Stomach (tissue), 9 donors: Measurements from ENCODE around the gene NFIX. TPM values are rescaled to one million over a fixed set of nuclear protein-coding genes. Genes with fewer than 3 reads are reported as not detected.

ENCODE experiments used
- DNase-seq, 2 donors: peaks; one replicate each; pipeline versions ENCODE4 v3.0.0 to v3.0.0-alpha.2; 2013 to 2019
- H3K27ac ChIP-seq, 5 donors: fragments of 200-600 bp in 4 of 5; sonication (generic) in 4 of 5; one replicate each; pipeline ENCODE4 v1.5.1; 2013 to 2019; ENCODE audit warnings: mild to moderate bottlenecking in 1 of 5, moderate library complexity in 1 of 5
- H3K27me3 ChIP-seq, 3 donors: fragments of 200-600 bp; sonication (generic); one replicate each; pipeline ENCODE4 v1.5.1; 2017 to 2019; ENCODE audit warnings: mixed run types in 1 of 3
- H3K36me3 ChIP-seq, 4 donors: fragments of 200-600 bp; sonication (generic); 1 replicate in 3 of 4; 2 replicates in 1 of 4; pipeline ENCODE4 v1.5.1; 2016 to 2019
- H3K4me1 ChIP-seq, 4 donors: fragments of 200-600 bp; sonication (generic); one replicate each; pipeline ENCODE4 v1.5.1; 2016 to 2019
- H3K4me3 ChIP-seq, 4 donors: fragments of 200-600 bp; sonication (generic) in 3 of 4; one replicate each; pipeline ENCODE4 v1.5.1; 2016 to 2019; ENCODE audit warnings: mild to moderate bottlenecking in 1 of 4
- H3K9me3 ChIP-seq, 4 donors: fragments of 200-600 bp; sonication (generic); one replicate each; pipeline ENCODE4 v1.5.1; 2016 to 2019
- CTCF ChIP-seq, 7 experiments: fragments of 450-650 bp in 4 of 7; fragments of 200-600 bp in 3 of 7; sonication (generic) in 3 of 7; IDR thresholded peaks; one replicate each; pipeline ENCODE4 v1.5.1; 2016 to 2019; ENCODE audit warnings: antibody characterized with exemption in 7 of 7, control low read depth in 2 of 7, mild to moderate bottlenecking in 1 of 7
- EP300 ChIP-seq: sonication (generic); formaldehyde crosslinking; IDR thresholded peaks from one replicate; pipeline ENCODE4 v1.6.1; 2017; ENCODE audit warnings: antibody characterized with exemption
- POLR2A ChIP-seq, 4 donors: fragments of 450-650 bp; IDR thresholded peaks; one replicate each; pipeline ENCODE4 v1.6.1; 2016; ENCODE audit warnings: antibody characterized with exemption in 4 of 4, control low read depth in 2 of 4, mild to moderate bottlenecking in 1 of 4, moderate library complexity in 1 of 4
- POLR2AphosphoS5 ChIP-seq, 3 donors: sonication (generic); formaldehyde crosslinking; IDR thresholded peaks; one replicate each; pipeline ENCODE4 v1.6.1; 2016; ENCODE audit warnings: antibody characterized with exemption in 3 of 3
- WGBS, 5 donors: extraction: QIAGEN DNeasy Blood & Tissue Kit in 3 of 5; methylation state at CpG; one replicate each; pipeline versions ENCODE4 v1.1.5 to v1.1.7; 2013 to 2018; 5-methylcytosine and 5-hydroxymethylcytosine counted together
- intact Hi-C: fragments of 100-400 bp; cut with DNase I; formaldehyde crosslinking; loops from one replicate; pipeline ENCODE4 v1.15.1; 2023; ENCODE audit warnings: low total_unique reads
- polyA plus RNA-seq, 3 donors: library from polyadenylated mRNA; stranded (reverse); fragments of 200-250 nt; gene quantifications; one replicate each; pipeline ENCODE4 v1.2.3, GENCODE V29; 2013
- total RNA-seq, 5 donors: library from RNA; depleted of rRNA; stranded (reverse); fragments of >200 nt; gene quantifications; one replicate each; pipeline versions ENCODE4 v1.1.0 to v1.2.3, GENCODE V29; 2014 to 2016
- donor health status: healthy with polysubstance abuse.
- donor health status: Bipolar disorder and iron deficiency.
- donor health status: healthy.

Gene NFIX
- total and polyA plus RNA-seq, 8 donors = 11.5 to 183 (median 37.6) TPM

GRCh38 chr19:13060964-13061927 is 66.0 kb downstream of the NFIX start:
- H3K27me3 ChIP-seq = no peaks in the 10 kb centered on the region
- peak overlapping the region; percentile 37 to 47 (median 44) for H3K4me3 ChIP-seq
- TF ChIP-seq CTCF (IDR thresholded peaks at IDR 0.05) = peak in 5 of 7 experiments; percentile 91 to 96 (median 94)
- TF ChIP-seq POLR2A (IDR thresholded peaks at IDR 0.05) = no peak
- TF ChIP-seq POLR2AphosphoS5 (IDR thresholded peaks at IDR 0.05) = peak in 2 of 3 donors; percentile 25 to 80
- no peak for TF ChIP-seq EP300
- intact Hi-C loops = loop anchor here (5.0 kb wide), 1 partner anchor 79 kb away; no protein-coding TSS in a partner anchor
- H3K9me3 ChIP-seq = no peaks in the 10 kb centered on the region
- H3K4me1 ChIP-seq = peaks cover 69 to 100% (median 85%) of the 10 kb centered on the region in 4 donors
- H3K27ac ChIP-seq = peak overlapping the region; percentile 32 to 95 (median 67)
- no peaks in the 10 kb centered on the region for H3K36me3 ChIP-seq
- DNase-seq = peak; percentile 87 to 95
- 0 to 2% (median 1%) methylated on average over 16 to 40 of the region's 40 CpGs for WGBS, 5 donors

- intact Hi-C loops = loop anchor here (5.0 kb wide), 1 partner anchor 80 kb away; no protein-coding TSS in a partner anchor
- TF ChIP-seq POLR2AphosphoS5 (IDR thresholded peaks at IDR 0.05) (no peak), EP300 (no peak), POLR2A (IDR thresholded peaks at IDR 0.05) (no peak), CTCF (IDR thresholded peaks at IDR 0.05) (no peak)
- no peaks in the 10 kb centered on the region for H3K36me3 ChIP-seq
- no peak overlapping the region for H3K4me3 ChIP-seq
- no peak for DNase-seq
- H3K9me3 ChIP-seq = no peaks in the 10 kb centered on the region
- H3K4me1 ChIP-seq = peaks cover 68 to 100% (median 85%) of the 10 kb centered on the region in 4 donors
- H3K27me3 ChIP-seq = no peaks in the 10 kb centered on the region
- H3K27ac ChIP-seq = peak overlapping the region in 2 of 5 donors; percentile 49 to 95
Measured at GRCh38 chr19:13062317-13062716, 67.0 kb downstream of the NFIX start.

GRCh38 chr19:13063461-13064091 is 68.3 kb downstream of the NFIX start:
- H3K27me3 ChIP-seq = no peaks in the 10 kb centered on the region
- H3K27ac ChIP-seq = peak overlapping the region in 4 of 5 donors; percentile 11 to 95 (median 45)
- no peak for DNase-seq
- no peaks in the 10 kb centered on the region for H3K36me3 ChIP-seq
- intact Hi-C loops = loop anchor here (5.0 kb wide), 1 partner anchor 81 kb away; no protein-coding TSS in a partner anchor
- peaks cover 68 to 100% (median 85%) of the 10 kb centered on the region in 4 donors for H3K4me1 ChIP-seq
- no peaks in the 10 kb centered on the region for H3K9me3 ChIP-seq
- no peak overlapping the region for H3K4me3 ChIP-seq
- TF ChIP-seq POLR2AphosphoS5 (IDR thresholded peaks at IDR 0.05) = no peak
- TF ChIP-seq EP300 = no peak
- TF ChIP-seq CTCF (IDR thresholded peaks at IDR 0.05) = no peak
- no peak for TF ChIP-seq POLR2A (IDR thresholded peaks at IDR 0.05)
- WGBS, 5 donors = 67 to 81% (median 74%) methylated on average over 5 of the region's 5 CpGs

- WGBS, 5 donors = 41 to 56% (median 48%) methylated on average over 6 of the region's 6 CpGs
- H3K27ac ChIP-seq = peak overlapping the region in 4 of 5 donors; percentile 11 to 95 (median 45)
- intact Hi-C loops = loop anchor here (5.0 kb wide), 1 partner anchor 82 kb away; no protein-coding TSS in a partner anchor
- H3K4me1 ChIP-seq = peaks cover 68 to 100% (median 85%) of the 10 kb centered on the region in 4 donors
- TF ChIP-seq EP300 (no peak), CTCF (IDR thresholded peaks at IDR 0.05) (no peak), POLR2AphosphoS5 (IDR thresholded peaks at IDR 0.05) (no peak), POLR2A (IDR thresholded peaks at IDR 0.05) (no peak)
- DNase-seq = no peak
- H3K9me3 ChIP-seq = no peaks in the 10 kb centered on the region
- H3K27me3 ChIP-seq = no peaks in the 10 kb centered on the region
- no peak overlapping the region for H3K4me3 ChIP-seq
- H3K36me3 ChIP-seq = no peaks in the 10 kb centered on the region
Measured at GRCh38 chr19:13064092-13064489, 68.8 kb downstream of the NFIX start.
